MM.1S (cell line): ENCODE measurements around the gene RGS6.
A peak's percentile ranks its signal among the peaks of the same experiment; 100 is the strongest.
"Not testable (repeated sequence)": the region's sequence is repeated elsewhere in the genome, so short reads cannot be mapped to it uniquely, and the experiment has no call there.

Experiments used
- DNase-seq: peaks from one replicate; pipeline ENCODE4 v3.0.0-alpha.2; 2015
- H2AFZ ChIP-seq: fragments of 300-600 bp; sonication (generic); 2 replicates; pipeline ENCODE4 v1.6.0; 2016; ENCODE audit warnings: antibody characterized with exemption, low read length
- H3F3A ChIP-seq: fragments of 300-600 bp; sonication (generic); 2 replicates; pipeline ENCODE4 v1.6.1; 2016; ENCODE audit warnings: mild to moderate bottlenecking, antibody characterized with exemption, low read length, moderate library complexity, mixed read lengths; ENCODE audit not compliant: insufficient read depth
- H3K27ac ChIP-seq: fragments of 300-600 bp; sonication (generic); 2 replicates; pipeline ENCODE4 v1.5.1; 2016; ENCODE audit warnings: mild to moderate bottlenecking, low read length
- H3K27me3 ChIP-seq: fragments of 300-600 bp; sonication (generic); replicated peaks from 2 replicates; pipeline ENCODE4 v1.6.0; 2016; ENCODE audit warnings: low read length; ENCODE audit not compliant: insufficient read depth
- H3K36me3 ChIP-seq: fragments of 300-600 bp; sonication (generic); replicated peaks from 2 replicates; pipeline ENCODE4 v1.6.1; 2016; ENCODE audit warnings: mild to moderate bottlenecking, low read length, mixed read lengths; ENCODE audit not compliant: insufficient read depth
- H3K4me1 ChIP-seq: fragments of 300-600 bp; sonication (generic); 2 replicates; pipeline ENCODE4 v1.6.1; 2016; ENCODE audit warnings: low read length, mixed read lengths
- H3K4me2 ChIP-seq: fragments of 300-600 bp; sonication (generic); 2 replicates; pipeline ENCODE4 v1.6.0; 2016; ENCODE audit warnings: low read depth, low read length
- H3K4me3 ChIP-seq: fragments of 300-600 bp; sonication (generic); 2 replicates; pipeline ENCODE4 v1.5.1; 2016; ENCODE audit warnings: low read length, mixed read lengths
- H3K79me2 ChIP-seq: fragments of 300-600 bp; sonication (generic); 2 replicates; pipeline ENCODE4 v1.6.1; 2016; ENCODE audit warnings: mixed run types, low read length, mixed read lengths
- H3K9ac ChIP-seq: fragments of 300-600 bp; sonication (generic); 2 replicates; pipeline ENCODE4 v1.6.1; 2016; ENCODE audit warnings: low read length, mixed read lengths
- H3K9me2 ChIP-seq: fragments of 300-600 bp; sonication (generic); replicated peaks from 2 replicates; pipeline ENCODE4 v1.6.1; 2016; ENCODE audit warnings: mild to moderate bottlenecking, low read length, mixed read lengths; ENCODE audit not compliant: insufficient read depth
- H3K9me3 ChIP-seq: fragments of 300-600 bp; sonication (generic); replicated peaks from 2 replicates; pipeline ENCODE4 v1.6.1; 2016; ENCODE audit warnings: mild to moderate bottlenecking, low read length, mixed read lengths; ENCODE audit not compliant: insufficient read depth
- H4K20me1 ChIP-seq: fragments of 300-600 bp; sonication (generic); 2 replicates; pipeline ENCODE4 v1.6.1; 2016; ENCODE audit warnings: mild to moderate bottlenecking, low read length, moderate library complexity, mixed read lengths; ENCODE audit not compliant: insufficient read depth
- EZH2 ChIP-seq: fragments of 300-600 bp; sonication (generic); optimal IDR thresholded peaks from 2 replicates; pipeline ENCODE3; 2017; ENCODE audit warnings: low read depth, mild to moderate bottlenecking, antibody characterized with exemption, low read length, mixed read lengths
- EZH2phosphoT487 ChIP-seq: fragments of 300-600 bp; sonication (generic); IDR thresholded peaks from 2 replicates; pipeline ENCODE4 v1.6.1; 2018; ENCODE audit warnings: antibody characterized with exemption, low read length
- TF ChIP-seq, protein P1 (sequence below): fragments of 300-600 bp; sonication (generic); IDR thresholded peaks from 2 replicates; pipeline ENCODE4 v1.5.1; 2016; ENCODE audit warnings: antibody characterized with exemption, low read length, mixed read lengths

The RGS6 gene

DNA sequence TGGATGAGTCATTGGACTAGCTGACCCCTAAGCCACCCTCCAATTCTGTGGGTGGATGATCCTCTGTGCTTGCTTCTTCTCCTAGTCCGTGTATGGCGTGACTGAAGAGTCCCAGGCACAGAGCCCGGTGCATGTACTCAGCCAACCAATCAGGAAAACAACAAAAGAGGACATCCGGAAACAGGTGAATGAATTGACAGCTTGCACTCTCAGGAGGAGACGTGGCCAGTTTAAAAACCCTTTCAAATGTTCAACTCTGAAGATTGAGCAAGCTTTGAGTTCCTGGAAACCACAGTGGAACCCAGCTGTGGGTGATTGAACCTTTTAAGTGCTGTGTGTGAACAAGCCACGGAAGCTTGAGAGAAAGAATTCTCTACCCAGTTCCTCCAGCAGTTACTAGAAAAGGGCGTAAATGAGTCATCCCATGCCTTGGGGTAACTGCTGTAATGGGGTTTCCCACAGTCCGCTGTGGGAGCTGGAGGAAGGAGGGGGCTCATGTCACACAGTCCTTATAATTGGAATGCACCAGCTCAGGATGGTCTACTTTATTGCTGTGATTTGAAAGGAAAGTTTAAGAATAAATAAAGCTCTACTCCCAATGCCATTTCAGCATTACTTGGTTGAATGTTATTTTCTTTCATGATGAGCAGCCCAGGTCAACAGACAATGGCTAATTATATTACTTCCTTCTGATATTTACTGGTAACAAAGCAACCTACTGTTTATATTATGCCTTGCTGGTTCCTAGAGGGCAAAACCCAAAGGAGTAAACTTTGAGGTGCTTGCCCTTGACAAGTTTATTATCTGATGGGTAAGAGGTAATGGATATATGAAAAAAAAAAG is 544.6 kb downstream of the RGS6 start:
- Histone ChIP-seq H3K9me3 (no peaks in the 10 kb centered on the region), H3K4me1 (peaks cover 50% of the 10 kb centered on the region), H2AFZ (0 out of 2 replicates have a peak overlapping the region, but pooled peaks have one; percentile 31), H3K9me2 (no peaks in the 10 kb centered on the region), H3K36me3 (no peaks in the 10 kb centered on the region), H3K4me2 (peak overlapping the region; percentile 87), H4K20me1 (no peaks in the 10 kb centered on the region), H3F3A (peaks cover 43% of the 10 kb centered on the region), H3K4me3 (peak overlapping the region; percentile 42), H3K79me2 (no peaks in the 10 kb centered on the region), H3K27ac (peak overlapping the region; percentile 100), H3K27me3 (no peaks in the 10 kb centered on the region), H3K9ac (peak overlapping the region; percentile 85)
- peak; percentile 87 for DNase-seq
- TF ChIP-seq, protein P1, sequence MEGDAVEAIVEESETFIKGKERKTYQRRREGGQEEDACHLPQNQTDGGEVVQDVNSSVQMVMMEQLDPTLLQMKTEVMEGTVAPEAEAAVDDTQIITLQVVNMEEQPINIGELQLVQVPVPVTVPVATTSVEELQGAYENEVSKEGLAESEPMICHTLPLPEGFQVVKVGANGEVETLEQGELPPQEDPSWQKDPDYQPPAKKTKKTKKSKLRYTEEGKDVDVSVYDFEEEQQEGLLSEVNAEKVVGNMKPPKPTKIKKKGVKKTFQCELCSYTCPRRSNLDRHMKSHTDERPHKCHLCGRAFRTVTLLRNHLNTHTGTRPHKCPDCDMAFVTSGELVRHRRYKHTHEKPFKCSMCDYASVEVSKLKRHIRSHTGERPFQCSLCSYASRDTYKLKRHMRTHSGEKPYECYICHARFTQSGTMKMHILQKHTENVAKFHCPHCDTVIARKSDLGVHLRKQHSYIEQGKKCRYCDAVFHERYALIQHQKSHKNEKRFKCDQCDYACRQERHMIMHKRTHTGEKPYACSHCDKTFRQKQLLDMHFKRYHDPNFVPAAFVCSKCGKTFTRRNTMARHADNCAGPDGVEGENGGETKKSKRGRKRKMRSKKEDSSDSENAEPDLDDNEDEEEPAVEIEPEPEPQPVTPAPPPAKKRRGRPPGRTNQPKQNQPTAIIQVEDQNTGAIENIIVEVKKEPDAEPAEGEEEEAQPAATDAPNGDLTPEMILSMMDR = no peak
- TF ChIP-seq EZH2phosphoT487 (no peak), EZH2 (no peak)

DNA sequence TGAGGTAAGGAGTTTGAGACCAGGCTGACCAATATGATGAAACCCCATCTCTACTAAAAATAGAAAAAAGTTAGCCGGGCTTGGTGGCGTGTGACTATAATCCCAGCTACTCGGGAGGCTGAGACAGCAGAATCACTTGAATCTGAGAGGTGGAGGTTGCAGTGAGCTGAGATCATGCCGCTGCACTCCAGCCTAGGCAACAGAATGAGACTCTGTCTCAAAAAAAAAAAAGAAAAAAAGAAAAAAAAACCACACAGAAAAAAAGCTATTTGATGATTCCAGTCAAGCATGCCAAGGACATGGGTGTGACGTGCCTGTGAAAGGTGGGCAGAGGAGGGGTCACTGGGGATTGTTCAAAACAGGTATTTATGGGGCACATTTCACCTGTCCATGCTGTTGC is 545.3 kb downstream of the RGS6 start:
- H3K79me2 ChIP-seq, H3K36me3 ChIP-seq, H2AFZ ChIP-seq, H3K27me3 ChIP-seq, H3K9me2 ChIP-seq, H3K9me3 ChIP-seq, H4K20me1 ChIP-seq: not testable (repeated sequence)
- peak; percentile 64 for DNase-seq
- H3F3A ChIP-seq = peaks cover 43% of the 10 kb centered on the region
- H3K27ac ChIP-seq = peak overlapping the region; percentile 100
- peak overlapping the region; percentile 87; the same call in 1 of the 2 replicates for H3K4me2 ChIP-seq
- H3K4me1 ChIP-seq = peaks cover 50% of the 10 kb centered on the region
- H3K4me3 ChIP-seq = peak overlapping the region; percentile 27; the same call in 1 of the 2 replicates
- peak overlapping the region; percentile 85 for H3K9ac ChIP-seq

DNA sequence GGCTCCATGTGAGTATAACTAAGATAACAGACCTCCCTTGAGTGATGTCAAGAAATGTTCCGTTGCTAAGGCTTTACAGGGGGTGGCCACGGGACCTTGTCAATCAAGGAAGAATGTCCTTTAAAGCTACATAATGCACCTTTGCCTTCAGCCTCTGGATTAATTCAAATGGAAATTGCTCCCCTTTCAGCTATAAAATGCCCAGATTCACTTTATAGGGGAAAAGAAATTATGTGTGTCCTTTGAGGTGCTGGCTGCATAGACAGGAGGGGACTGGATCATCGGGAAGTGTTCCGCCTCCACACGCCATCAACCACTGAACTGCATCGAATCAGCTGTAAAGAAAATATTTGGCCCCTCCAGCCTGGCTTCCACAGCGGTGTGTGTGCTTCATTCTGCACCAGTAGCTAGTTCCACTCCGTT is 546.3 kb downstream of the RGS6 start:
- Histone ChIP-seq H3K36me3 (no peaks in the 10 kb centered on the region), H3F3A (peaks cover 43% of the 10 kb centered on the region), H2AFZ (no peak overlapping the region), H3K79me2 (no peaks in the 10 kb centered on the region), H4K20me1 (no peaks in the 10 kb centered on the region), H3K27ac (peak overlapping the region; percentile 100), H3K4me1 (peaks cover 50% of the 10 kb centered on the region), H3K27me3 (no peaks in the 10 kb centered on the region), H3K4me3 (no peak overlapping the region), H3K9me2 (no peaks in the 10 kb centered on the region), H3K9me3 (no peaks in the 10 kb centered on the region), H3K4me2 (peak overlapping the region; percentile 61; the same call in 1 of the 2 replicates), H3K9ac (no peak overlapping the region)
- TF ChIP-seq EZH2 (no peak), EZH2phosphoT487 (no peak)
- TF ChIP-seq, protein P1 = no peak
- DNase-seq = no peak

DNA sequence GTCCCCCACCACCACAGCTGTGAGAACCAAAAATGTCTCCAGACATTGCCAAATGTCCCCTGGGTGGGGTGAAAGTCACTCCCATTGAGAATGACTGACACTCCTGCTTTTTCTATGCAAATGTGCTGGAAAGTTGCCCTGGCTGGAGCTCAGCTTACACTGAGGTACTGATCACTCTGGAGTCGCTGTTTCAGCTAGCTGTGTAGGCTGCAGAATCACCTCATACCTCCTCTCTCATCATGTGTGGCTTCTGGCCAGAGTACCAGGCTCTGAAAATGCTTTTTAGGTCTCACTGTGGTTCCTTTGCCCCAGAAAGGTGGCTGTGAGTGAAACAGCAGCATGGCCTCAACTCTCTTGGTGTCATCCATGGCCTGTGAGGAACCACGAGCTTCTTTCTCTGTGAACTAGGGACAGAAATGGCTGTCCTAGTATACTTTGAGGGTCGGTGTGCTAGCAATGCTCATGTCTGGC is 547.3 kb downstream of the RGS6 start:
- Histone ChIP-seq H3K27ac (peak overlapping the region; percentile 70), H3K36me3 (no peaks in the 10 kb centered on the region), H3K27me3 (no peaks in the 10 kb centered on the region), H3F3A (peaks cover 43% of the 10 kb centered on the region), H2AFZ (no peak overlapping the region), H3K79me2 (no peaks in the 10 kb centered on the region), H3K4me3 (no peak overlapping the region), H3K9me2 (no peaks in the 10 kb centered on the region), H3K4me1 (peaks cover 50% of the 10 kb centered on the region), H3K9ac (peak overlapping the region; percentile 13; the same call in 1 of the 2 replicates), H4K20me1 (no peaks in the 10 kb centered on the region), H3K4me2 (peak overlapping the region; percentile 12; the same call in 1 of the 2 replicates), H3K9me3 (no peaks in the 10 kb centered on the region)
- TF ChIP-seq EZH2 (no peak), EZH2phosphoT487 (no peak)
- TF ChIP-seq, protein P1 = no peak
- peak; percentile 11 for DNase-seq
